DMS153 treated with DMSO at 0.1 percent for 48 hours (cell line): ENCODE measurements around the gene PPP1R9A.

ENCODE experiments used
- DNase-seq: peaks from one replicate; lab custom pipeline; 2025; ENCODE audit not compliant: unreplicated experiment; lab: John Stamatoyannopoulos, UW

Gene PPP1R9A

DNA sequence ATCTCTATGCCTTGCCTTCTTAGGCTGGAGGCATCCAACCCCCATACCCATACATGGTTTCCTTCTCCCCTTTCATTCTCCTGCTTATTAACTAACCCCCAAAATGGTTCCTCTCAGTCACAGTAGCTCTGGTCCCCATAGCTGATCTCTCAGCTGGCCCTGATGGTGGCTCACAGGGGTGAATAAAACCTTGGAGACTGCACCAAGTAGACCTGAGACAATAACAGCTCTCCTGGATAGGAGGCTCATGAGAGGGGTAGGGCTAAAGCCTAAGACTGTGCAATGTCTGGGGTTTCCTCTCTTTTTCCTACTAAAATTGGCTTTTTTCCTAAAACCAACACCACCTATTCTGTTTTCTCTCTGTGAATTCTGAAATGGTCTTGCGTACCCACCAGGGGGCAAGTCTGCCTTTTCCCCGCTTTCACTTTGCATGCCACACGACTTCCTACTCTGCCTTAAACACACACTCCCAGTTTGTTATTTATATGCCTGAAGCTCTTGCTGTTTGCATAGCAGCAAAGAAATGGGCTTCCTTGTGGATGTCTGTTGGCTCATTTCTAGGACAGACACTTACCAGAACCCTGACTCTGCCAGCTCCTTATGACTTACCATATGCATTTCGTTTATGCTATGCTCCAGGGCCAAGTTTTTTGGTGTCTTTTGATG lies 435.4 kb downstream of the PPP1R9A start:
- DNase-seq, result no peak
